GM06990 (cell line): ENCODE data around the gene SLC38A10.

ENCODE experiments used
- DNase-seq: peaks from one replicate; pipeline ENCODE4 v3.0.0-alpha.2; 2011; ENCODE audit not compliant: insufficient read length; ENCODE audit errors: extremely low read depth
- H3K27me3 ChIP-seq: replicated peaks from 2 replicates; pipeline ENCODE4 v1.6.0; 2011; ENCODE audit warnings: low read length; ENCODE audit not compliant: control insufficient read depth, insufficient read depth
- H3K36me3 ChIP-seq: 2 replicates; pipeline ENCODE4 v1.5.1; 2011; ENCODE audit warnings: low read length; ENCODE audit not compliant: control insufficient read depth, insufficient read depth
- H3K4me3 ChIP-seq: replicated peaks from 2 replicates; pipeline ENCODE4 v1.5.1; 2011; ENCODE audit warnings: low read depth, mild to moderate bottlenecking, control low read depth, low read length
- TF ChIP-seq, protein P1 (sequence below): IDR thresholded peaks from 2 replicates; pipeline ENCODE4 v1.5.1; 2011; ENCODE audit warnings: low read length, control low read depth, mild to moderate bottlenecking, inconsistent platforms; ENCODE audit not compliant: insufficient read depth, poor library complexity, severe bottlenecking

The SLC38A10 gene

DNA sequence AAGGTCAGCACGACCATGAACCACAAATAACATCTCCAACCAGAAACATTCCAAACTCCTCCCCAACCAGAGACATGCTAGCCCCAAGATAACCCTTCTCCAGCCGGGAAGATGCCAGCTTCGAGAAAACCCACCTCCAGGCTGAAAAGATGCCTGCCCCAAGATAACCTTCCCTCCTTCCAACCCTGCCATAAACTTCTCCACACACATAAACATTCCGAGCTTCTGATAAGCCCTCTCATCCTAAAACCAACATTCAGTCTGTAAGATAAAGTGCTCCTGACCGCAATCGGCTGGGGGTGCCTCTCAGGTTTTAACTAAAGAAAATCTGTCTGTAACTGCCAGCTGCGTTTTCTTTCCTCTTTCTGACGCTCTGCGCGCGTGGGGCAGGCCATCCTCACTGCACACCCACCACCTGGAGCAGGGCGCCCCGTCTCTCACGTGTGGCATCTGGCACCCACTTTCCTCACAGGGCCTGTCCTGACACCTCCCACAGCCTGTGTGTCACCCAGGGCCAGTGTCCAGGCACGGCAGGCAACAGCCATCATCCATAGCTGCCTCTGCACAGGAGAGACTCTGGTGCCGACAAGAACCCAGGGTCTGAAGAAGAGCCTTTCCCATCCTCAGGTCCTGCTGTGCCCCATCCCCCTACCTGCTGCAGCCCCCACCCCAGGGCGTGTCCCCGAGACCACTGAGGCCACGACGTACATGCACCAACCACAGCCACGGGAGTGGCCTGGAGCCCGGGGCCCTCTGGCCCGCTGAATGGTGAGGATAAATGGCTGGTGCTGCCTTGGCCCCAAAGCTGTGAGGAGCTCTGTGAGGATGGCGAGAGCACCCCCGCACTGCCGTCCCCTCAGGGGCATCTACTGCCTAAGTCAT lies 59.9 kb downstream of the SLC38A10 start:
- H3K36me3 ChIP-seq = peaks cover 16% of the 10 kb centered on the region
- DNase-seq = peak; percentile 3
- no peaks in the 10 kb centered on the region for H3K27me3 ChIP-seq
- TF ChIP-seq, protein P1, sequence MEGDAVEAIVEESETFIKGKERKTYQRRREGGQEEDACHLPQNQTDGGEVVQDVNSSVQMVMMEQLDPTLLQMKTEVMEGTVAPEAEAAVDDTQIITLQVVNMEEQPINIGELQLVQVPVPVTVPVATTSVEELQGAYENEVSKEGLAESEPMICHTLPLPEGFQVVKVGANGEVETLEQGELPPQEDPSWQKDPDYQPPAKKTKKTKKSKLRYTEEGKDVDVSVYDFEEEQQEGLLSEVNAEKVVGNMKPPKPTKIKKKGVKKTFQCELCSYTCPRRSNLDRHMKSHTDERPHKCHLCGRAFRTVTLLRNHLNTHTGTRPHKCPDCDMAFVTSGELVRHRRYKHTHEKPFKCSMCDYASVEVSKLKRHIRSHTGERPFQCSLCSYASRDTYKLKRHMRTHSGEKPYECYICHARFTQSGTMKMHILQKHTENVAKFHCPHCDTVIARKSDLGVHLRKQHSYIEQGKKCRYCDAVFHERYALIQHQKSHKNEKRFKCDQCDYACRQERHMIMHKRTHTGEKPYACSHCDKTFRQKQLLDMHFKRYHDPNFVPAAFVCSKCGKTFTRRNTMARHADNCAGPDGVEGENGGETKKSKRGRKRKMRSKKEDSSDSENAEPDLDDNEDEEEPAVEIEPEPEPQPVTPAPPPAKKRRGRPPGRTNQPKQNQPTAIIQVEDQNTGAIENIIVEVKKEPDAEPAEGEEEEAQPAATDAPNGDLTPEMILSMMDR = no peak
- no peak overlapping the region for H3K4me3 ChIP-seq

DNA sequence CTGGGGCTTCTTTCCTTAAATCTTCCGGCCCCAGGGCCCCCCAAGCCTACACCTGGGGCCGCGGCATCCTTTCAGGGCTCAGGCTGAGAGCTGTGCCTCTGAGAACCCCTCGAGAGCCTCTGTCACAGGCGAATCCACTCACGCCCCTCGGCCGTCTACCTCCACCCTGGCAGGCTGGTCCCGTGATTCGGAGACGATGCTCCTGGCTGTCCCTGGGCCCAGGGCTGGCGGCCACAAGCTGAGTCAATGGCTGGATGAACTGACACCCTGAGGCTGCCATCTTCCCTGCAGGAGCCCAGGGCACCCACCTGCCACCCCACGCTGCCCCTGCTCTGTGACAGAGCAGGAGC lies 60.6 kb downstream of the SLC38A10 start:
- Histone ChIP-seq H3K27me3 (no peaks in the 10 kb centered on the region), H3K4me3 (no peak overlapping the region), H3K36me3 (peaks cover 21% of the 10 kb centered on the region)
- TF ChIP-seq, protein P1 = no peak
- DNase-seq = no peak

DNA sequence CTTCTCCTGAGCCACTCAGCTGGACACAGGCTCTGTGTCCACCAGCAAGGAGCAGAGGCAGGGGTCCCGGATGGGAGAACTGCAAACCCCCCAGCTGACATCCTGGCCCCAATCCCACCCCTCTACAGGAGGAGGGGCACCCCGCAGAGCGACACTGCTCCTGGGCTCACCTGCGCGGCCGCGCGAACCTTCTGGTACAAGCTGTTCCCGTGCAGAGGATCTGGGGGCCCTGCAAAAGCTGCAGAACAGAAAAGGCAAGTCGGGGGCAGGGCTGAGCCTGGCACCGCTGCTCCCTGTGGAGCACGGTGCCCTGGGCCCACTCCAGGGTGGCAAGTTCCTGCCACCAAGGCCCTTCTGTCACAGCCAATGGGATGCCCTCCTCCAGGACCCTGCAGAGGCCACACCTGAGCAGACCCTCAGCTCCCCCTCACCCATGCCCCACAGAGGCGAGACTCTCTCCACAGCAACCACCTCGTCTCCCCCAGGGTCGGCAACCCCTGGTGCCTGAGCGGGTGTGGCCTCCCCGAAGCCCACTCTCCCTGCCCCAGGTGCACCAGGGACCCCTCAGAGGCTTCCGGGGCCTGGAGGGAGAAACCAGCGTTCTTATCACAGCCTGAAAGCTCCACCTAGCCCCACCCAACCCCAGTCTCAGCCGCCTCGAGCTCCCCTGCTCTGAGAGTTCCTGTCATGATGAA lies 61.1 kb downstream of the SLC38A10 start:
- H3K27me3 ChIP-seq = no peaks in the 10 kb centered on the region
- H3K4me3 ChIP-seq = no peak overlapping the region
- H3K36me3 ChIP-seq = peaks cover 21% of the 10 kb centered on the region
- TF ChIP-seq, protein P1 = no peak
- DNase-seq = no peak

DNA sequence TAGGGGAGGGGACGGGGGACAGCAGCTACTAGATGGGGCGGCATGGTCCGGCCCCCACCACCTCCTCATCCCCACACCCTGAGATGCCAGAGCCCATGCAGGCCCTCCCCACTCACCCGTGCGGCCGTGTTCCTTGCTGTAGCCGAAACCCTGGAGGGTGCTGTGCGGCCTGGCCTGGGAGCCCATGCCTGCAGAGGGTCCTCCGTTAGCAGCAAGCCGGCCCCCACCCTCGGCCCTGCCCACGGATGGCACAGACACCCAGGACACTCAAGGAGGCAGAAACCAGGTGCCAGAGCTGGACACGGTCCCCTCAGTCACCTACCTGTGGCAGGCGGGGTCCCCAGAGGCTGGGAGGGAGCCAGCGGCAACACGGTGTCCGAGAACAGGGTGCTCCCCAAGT lies 61.8 kb downstream of the SLC38A10 start:
- no peak overlapping the region for H3K4me3 ChIP-seq
- no peaks in the 10 kb centered on the region for H3K27me3 ChIP-seq
- no peak for DNase-seq
- peaks cover 23% of the 10 kb centered on the region for H3K36me3 ChIP-seq
- TF ChIP-seq, protein P1 = no peak

DNA sequence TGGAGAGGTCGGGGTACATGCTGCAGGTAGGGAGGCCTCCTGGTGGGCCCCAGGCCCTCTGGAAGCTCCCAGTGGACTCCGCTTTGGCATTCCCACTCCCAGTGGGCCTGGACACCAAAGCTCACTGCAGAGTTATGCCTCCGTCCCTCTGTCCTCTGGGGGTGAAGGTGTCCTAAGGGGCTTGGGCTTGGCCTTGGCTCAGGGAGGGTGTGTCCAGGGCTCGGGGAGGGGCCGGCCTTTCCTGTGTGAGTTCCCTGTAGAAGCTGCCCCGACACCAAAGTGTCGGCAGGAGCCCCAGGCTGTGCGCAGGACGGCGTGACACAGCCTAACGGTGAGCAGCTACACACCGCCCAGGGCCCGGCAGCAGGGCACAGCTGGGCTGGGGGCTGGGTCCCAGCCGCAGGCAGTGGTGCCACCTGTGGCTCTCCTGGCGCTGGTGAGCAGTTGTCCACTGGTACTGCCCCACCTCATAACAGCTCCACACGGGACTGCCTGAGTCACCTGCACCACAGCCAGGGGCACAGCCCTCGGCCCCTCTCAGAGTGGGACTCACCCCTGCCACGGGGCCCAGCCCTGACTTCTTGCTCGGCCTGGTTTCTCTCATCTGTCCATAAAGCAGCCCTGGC lies 62.4 kb downstream of the SLC38A10 start:
- H3K4me3 ChIP-seq = no peak overlapping the region
- peaks cover 23% of the 10 kb centered on the region for H3K36me3 ChIP-seq
- peak; percentile 9 for DNase-seq
- no peaks in the 10 kb centered on the region for H3K27me3 ChIP-seq
- TF ChIP-seq, protein P1 = no peak
